GM12873 (cell line): ENCODE results near the gene TBXA2R.

Experiments used
- TF ChIP-seq, protein P1 (sequence below): IDR thresholded peaks from 2 replicates; pipeline ENCODE4 v1.5.1; 2012; ENCODE audit warnings: low read depth, mild to moderate bottlenecking, moderate library complexity, low read length, control low read depth; ENCODE audit not compliant: insufficient read depth; ENCODE audit errors: missing control alignments

TBXA2R gene

DNA sequence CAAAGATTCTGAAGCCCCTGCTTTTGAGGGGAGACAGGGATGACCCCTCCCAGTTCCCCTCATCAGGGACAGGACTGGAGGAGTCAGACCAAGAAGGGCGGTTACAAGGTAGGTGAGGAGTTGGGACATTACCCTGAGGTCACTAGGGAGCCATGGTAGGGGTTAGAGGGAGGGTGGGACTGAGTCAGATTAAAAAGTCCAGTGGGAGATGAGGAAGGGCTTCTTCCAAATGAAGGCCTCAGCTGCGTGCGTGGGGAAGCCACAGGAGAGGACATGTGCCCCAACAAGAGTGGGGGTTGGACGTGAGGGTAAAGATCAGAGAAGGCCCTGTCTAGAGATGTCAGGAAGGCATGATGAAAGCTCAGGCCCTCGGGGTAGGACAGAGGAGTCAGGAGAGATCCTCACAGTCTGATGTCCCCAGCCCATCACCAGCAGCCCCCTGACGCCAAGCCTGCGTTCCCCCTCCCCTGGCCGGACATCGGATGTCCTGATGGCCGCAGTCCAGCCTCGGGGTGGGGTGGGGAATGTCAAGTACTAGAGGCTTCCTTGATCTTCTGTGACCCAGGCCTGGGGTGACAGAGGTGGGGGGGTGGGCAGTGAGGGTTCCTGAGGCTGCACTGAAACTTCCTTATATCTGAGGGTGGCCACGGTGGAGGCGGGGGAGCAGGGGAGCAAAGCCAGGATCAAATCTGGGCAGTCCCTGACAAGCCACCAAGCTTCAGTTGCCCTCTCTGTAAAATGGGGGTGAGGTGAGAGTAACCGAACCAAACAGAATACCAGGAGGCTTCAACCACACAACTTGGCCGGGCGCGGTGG, 42.8 kb downstream of the TBXA2R start:
- TF ChIP-seq, protein P1, sequence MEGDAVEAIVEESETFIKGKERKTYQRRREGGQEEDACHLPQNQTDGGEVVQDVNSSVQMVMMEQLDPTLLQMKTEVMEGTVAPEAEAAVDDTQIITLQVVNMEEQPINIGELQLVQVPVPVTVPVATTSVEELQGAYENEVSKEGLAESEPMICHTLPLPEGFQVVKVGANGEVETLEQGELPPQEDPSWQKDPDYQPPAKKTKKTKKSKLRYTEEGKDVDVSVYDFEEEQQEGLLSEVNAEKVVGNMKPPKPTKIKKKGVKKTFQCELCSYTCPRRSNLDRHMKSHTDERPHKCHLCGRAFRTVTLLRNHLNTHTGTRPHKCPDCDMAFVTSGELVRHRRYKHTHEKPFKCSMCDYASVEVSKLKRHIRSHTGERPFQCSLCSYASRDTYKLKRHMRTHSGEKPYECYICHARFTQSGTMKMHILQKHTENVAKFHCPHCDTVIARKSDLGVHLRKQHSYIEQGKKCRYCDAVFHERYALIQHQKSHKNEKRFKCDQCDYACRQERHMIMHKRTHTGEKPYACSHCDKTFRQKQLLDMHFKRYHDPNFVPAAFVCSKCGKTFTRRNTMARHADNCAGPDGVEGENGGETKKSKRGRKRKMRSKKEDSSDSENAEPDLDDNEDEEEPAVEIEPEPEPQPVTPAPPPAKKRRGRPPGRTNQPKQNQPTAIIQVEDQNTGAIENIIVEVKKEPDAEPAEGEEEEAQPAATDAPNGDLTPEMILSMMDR = no peak

DNA sequence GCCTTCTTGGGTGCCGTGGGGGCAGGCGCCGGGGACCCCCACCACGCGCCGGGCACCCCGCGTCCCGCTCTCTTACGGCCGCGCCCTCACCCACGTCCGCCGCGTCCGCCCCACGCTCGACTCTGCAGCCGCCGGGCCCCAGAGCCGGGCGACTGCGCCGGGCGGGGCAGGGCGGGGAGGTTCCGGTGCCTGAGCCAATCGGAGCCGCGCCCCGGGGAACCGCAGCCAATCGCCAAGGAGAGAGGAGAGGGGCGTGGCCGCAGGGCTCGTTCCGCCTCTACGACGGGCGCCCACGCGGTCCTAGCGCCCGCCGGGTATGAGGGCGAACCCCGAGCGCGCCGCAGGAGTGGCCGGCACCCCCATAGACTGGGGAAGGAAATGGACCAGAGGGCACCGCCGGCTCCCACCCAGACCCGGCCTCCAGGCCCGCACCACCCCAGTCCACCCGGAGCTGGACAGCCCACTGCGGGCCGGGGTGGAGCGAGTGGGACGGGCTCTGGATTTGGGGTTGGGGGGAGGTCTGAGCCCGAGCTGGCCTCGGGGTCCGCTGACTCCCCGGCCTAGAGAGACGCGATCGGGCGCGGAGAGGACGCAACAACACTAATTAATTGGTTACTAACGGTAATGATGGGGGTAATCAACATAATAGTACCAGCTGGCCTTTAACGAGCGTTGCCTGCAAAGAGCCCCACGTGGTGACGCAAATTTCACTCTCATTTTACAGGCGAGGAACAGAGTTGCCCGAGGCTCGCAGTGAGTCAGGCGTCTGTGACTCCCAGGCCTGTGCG, 49.0 kb downstream of the TBXA2R start, which contains the start of gene MFSD12:
Gene MFSD12 (minus strand): TSS at position 126 of the 788 bp plus-strand sequence. CDS start 183 bp downstream, outside the sequence.
- TF ChIP-seq, protein P1 = no peak

DNA sequence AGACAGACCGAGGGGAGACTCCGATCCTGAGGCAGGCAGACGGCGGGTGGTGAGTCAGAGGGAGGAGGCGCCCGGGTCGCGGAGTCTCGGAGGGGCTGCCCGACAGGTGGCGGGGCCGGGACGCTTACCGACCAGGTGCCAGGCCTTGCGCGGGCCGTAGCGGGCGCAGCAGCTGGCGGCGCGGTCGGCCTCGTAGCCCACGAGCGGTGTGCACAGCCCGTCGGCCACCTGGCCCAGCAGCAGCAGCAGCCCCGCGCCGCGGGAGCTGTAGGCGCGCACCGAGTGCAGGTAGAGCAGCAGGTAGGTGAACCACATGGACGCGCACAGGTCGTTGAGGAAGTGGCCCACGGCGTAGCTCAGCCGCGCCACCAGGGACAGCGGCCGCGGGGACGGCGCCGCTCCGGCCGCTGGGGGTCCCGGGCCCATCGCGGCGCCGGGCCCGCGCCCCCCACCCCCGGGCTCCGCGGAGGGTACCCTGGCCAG, 49.7 kb downstream of the TBXA2R start:
- TF ChIP-seq, protein P1 = no peak

- TF ChIP-seq, protein P1 = no peak
Measured at GRCh38 chr19:3556423-3556977, 50.2 kb downstream of the TBXA2R start.

DNA sequence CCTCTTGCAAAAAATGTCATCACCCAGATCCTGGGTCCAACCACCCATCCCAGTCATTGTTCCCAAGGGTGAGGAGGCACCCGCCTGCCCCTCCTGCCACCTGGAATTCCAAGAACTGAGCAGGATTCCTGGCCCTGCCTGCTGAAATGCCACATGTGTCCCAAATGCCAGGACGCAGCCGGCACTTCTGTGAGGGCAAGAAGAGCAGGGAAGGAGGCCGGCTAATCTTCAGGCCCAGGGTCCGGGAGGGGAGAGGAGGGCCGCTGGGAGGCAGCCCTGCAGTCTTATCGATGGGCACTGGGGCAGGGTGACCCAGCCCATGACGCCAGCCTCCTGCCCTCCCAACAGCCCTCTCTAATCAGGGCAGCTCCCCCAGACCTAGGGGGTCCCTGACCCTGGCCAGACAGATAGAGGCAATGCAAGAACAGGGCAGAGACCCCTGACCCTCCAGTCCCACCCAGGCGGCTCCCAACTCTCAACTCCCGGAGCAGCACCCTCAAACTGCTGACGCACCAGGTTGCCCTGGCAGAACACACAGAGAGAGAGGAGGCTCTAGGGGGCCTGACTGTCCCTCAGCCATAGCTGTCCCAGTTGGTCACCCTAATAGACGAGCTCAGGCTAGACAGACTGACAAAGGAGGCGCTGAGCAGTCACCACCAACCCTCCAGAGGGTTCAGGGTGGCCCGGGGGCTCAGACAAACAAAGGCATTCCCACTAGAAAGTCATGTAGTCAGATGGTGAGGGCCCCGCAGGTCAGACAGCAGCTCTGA, 50.8 kb downstream of the TBXA2R start:
- TF ChIP-seq, protein P1 = no peak

GRCh38 chr19:3554254-3555083, 52.2 kb downstream of the TBXA2R start:
- TF ChIP-seq, protein P1 = no peak
